HL-60 (cell line): ENCODE results near the gene TFDP3.

Experiments
- GABPA ChIP-seq: IDR thresholded peaks from 2 replicates; pipeline ENCODE4 v1.6.1; 2012; ENCODE audit warnings: low read depth
- POLR2AphosphoS5 ChIP-seq: IDR thresholded peaks from 2 replicates; pipeline ENCODE4 v1.6.1; 2012; ENCODE audit warnings: low read depth
- SPI1 ChIP-seq: IDR thresholded peaks from 2 replicates; pipeline ENCODE4 v1.6.1; 2012; ENCODE audit warnings: low read depth, mild to moderate bottlenecking, borderline replicate concordance
- TF ChIP-seq, protein P1 (sequence below): IDR thresholded peaks from one replicate; pipeline ENCODE4 v1.5.1; 2011; ENCODE audit warnings: low read length, control low read depth, inconsistent platforms; ENCODE audit not compliant: insufficient read depth
- TF ChIP-seq, protein P2 (sequence below): IDR thresholded peaks from 2 replicates; pipeline ENCODE4 v1.6.1; 2012; ENCODE audit warnings: low read depth; ENCODE audit not compliant: insufficient replicate concordance

DNA sequence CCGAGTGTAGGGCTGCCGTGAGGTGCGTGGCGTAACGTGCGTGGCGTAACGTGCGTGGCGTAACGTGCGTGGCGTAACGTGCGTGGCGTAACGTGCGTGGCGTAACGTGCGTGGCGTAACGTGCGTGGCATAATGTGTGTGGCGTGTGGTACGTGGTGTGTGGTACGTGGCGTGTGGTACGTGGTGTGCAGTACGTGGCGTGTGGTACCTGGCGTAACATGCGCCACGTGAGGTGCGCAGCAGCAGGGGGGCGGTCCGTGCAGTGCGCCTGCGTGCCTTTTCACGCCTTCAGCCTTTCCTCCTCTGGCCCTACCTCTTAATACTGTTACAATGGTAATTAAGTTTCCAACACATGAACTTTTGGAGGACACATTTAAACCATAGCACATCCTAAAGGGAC lies at the start of gene TFDP3:
- TF ChIP-seq POLR2AphosphoS5 (no peak), GABPA (no peak), SPI1 (no peak)
- TF ChIP-seq, protein P1, sequence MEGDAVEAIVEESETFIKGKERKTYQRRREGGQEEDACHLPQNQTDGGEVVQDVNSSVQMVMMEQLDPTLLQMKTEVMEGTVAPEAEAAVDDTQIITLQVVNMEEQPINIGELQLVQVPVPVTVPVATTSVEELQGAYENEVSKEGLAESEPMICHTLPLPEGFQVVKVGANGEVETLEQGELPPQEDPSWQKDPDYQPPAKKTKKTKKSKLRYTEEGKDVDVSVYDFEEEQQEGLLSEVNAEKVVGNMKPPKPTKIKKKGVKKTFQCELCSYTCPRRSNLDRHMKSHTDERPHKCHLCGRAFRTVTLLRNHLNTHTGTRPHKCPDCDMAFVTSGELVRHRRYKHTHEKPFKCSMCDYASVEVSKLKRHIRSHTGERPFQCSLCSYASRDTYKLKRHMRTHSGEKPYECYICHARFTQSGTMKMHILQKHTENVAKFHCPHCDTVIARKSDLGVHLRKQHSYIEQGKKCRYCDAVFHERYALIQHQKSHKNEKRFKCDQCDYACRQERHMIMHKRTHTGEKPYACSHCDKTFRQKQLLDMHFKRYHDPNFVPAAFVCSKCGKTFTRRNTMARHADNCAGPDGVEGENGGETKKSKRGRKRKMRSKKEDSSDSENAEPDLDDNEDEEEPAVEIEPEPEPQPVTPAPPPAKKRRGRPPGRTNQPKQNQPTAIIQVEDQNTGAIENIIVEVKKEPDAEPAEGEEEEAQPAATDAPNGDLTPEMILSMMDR, result no peak
- TF ChIP-seq, protein P2, sequence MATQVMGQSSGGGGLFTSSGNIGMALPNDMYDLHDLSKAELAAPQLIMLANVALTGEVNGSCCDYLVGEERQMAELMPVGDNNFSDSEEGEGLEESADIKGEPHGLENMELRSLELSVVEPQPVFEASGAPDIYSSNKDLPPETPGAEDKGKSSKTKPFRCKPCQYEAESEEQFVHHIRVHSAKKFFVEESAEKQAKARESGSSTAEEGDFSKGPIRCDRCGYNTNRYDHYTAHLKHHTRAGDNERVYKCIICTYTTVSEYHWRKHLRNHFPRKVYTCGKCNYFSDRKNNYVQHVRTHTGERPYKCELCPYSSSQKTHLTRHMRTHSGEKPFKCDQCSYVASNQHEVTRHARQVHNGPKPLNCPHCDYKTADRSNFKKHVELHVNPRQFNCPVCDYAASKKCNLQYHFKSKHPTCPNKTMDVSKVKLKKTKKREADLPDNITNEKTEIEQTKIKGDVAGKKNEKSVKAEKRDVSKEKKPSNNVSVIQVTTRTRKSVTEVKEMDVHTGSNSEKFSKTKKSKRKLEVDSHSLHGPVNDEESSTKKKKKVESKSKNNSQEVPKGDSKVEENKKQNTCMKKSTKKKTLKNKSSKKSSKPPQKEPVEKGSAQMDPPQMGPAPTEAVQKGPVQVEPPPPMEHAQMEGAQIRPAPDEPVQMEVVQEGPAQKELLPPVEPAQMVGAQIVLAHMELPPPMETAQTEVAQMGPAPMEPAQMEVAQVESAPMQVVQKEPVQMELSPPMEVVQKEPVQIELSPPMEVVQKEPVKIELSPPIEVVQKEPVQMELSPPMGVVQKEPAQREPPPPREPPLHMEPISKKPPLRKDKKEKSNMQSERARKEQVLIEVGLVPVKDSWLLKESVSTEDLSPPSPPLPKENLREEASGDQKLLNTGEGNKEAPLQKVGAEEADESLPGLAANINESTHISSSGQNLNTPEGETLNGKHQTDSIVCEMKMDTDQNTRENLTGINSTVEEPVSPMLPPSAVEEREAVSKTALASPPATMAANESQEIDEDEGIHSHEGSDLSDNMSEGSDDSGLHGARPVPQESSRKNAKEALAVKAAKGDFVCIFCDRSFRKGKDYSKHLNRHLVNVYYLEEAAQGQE, result no peak
